GM23248 (cell line): ENCODE data around the gene AFF3. TPM values are rescaled to one million over a fixed set of nuclear protein-coding genes. Genes with fewer than 3 reads are reported as not detected.
"Not testable (repeated sequence)": the region's sequence is repeated elsewhere in the genome, so short reads cannot be mapped to it uniquely, and the experiment has no call there.

Experiments used
- DNase-seq: peaks from one replicate; pipeline ENCODE4 v3.0.0-alpha.2; 2015
- H2AFZ ChIP-seq: fragments of 200-600 bp; sonication (generic); 2 replicates; pipeline ENCODE4 v1.6.1; 2016; ENCODE audit warnings: antibody characterized with exemption
- H3F3A ChIP-seq: fragments of 200-600 bp; sonication (generic); 2 replicates; pipeline ENCODE4 v1.6.1; 2016; ENCODE audit warnings: mild to moderate bottlenecking, antibody characterized with exemption, mixed run types; ENCODE audit not compliant: insufficient read depth
- H3K27ac ChIP-seq: fragments of 200-600 bp; sonication (generic); 2 replicates; pipeline ENCODE4 v1.5.1; 2016; ENCODE audit warnings: mild to moderate bottlenecking
- H3K27me3 ChIP-seq: fragments of 200-600 bp; sonication (generic); replicated peaks from 2 replicates; pipeline ENCODE4 v1.6.1; 2016; ENCODE audit warnings: mild to moderate bottlenecking; ENCODE audit not compliant: insufficient read depth
- H3K36me3 ChIP-seq: fragments of 200-600 bp; sonication (generic); 2 replicates; pipeline ENCODE4 v1.6.1; 2016; ENCODE audit warnings: low read depth, mild to moderate bottlenecking
- H3K4me1 ChIP-seq: fragments of 200-600 bp; sonication (generic); 2 replicates; pipeline ENCODE4 v1.6.1; 2016; ENCODE audit warnings: mild to moderate bottlenecking; ENCODE audit not compliant: insufficient read depth
- H3K4me2 ChIP-seq: fragments of 200-600 bp; sonication (generic); one replicate; pipeline ENCODE4 v1.6.1; 2016; ENCODE audit warnings: mild to moderate bottlenecking; ENCODE audit not compliant: unreplicated experiment
- H3K4me3 ChIP-seq: fragments of 200-600 bp; sonication (generic); 2 replicates; pipeline ENCODE4 v1.5.1; 2016; ENCODE audit warnings: mild to moderate bottlenecking
- H3K79me2 ChIP-seq: fragments of 200-600 bp; sonication (generic); 2 replicates; pipeline ENCODE4 v1.6.1; 2016; ENCODE audit warnings: mild to moderate bottlenecking; ENCODE audit not compliant: insufficient read depth
- H3K9ac ChIP-seq: fragments of 200-600 bp; sonication (generic); 2 replicates; pipeline ENCODE4 v1.6.1; 2016; ENCODE audit warnings: mild to moderate bottlenecking
- H3K9me2 ChIP-seq: fragments of 200-600 bp; sonication (generic); 2 replicates; pipeline ENCODE4 v1.6.1; 2016; ENCODE audit warnings: mixed run types, mild to moderate bottlenecking, moderate library complexity; ENCODE audit not compliant: insufficient read depth
- H3K9me3 ChIP-seq: fragments of 200-600 bp; sonication (generic); one replicate; pipeline ENCODE4 v1.6.1; 2017; ENCODE audit warnings: low read depth
- H4K20me1 ChIP-seq: fragments of 200-600 bp; sonication (generic); 2 replicates; pipeline ENCODE4 v1.6.0; 2016; ENCODE audit not compliant: insufficient read depth
- EZH2 ChIP-seq: fragments of 200-600 bp; sonication (generic); IDR thresholded peaks from 2 replicates; pipeline ENCODE4 v1.6.1; 2018; ENCODE audit warnings: antibody characterized with exemption, mild to moderate bottlenecking; ENCODE audit not compliant: insufficient read depth, poor library complexity, severe bottlenecking
- EZH2phosphoT487 ChIP-seq: fragments of 200-600 bp; sonication (generic); IDR thresholded peaks from 2 replicates; pipeline ENCODE4 v1.6.1; 2018; ENCODE audit warnings: antibody characterized with exemption, moderate library complexity, mild to moderate bottlenecking, low read depth; ENCODE audit not compliant: insufficient read depth
- WGBS, 2 experiments: methylation state at CpG; one replicate each; pipeline ENCODE4 v1.1.6; 2015 to 2017; ENCODE audit warnings: low lambda C conversion rate in 2 of 2, low coverage in 1 of 2; ENCODE audit errors: missing lambda C conversion rate in 2 of 2; 5-methylcytosine and 5-hydroxymethylcytosine counted together
- in situ Hi-C: fragments of 300-500 bp; cut with MboI; formaldehyde crosslinking; loops from 2 replicates; pipeline ENCODE4 v1.15.0; 2020
- polyA plus RNA-seq: library from polyadenylated mRNA; unstranded; fragments of >200 nt; fragmentation: Nextera tagmentation; extraction: Ambion mirVana; gene quantifications from 2 replicates; pipeline ENCODE4 v1.2.1, GENCODE V29; 2016
- total RNA-seq: library from RNA; depleted of rRNA; stranded (reverse); fragments of >200 nt; shearing (Covaris generic); gene quantifications from 2 replicates; pipeline ENCODE4 v1.2.3, GENCODE V29; 2014; rRNA removed

The AFF3 gene
- total and polyA plus RNA-seq, 2 experiments from 2014 or later, result 0.56 to 0.86 TPM

- DNase-seq, result no peak
- Histone ChIP-seq H3K4me1 (no peaks in the 10 kb centered on the region), H2AFZ (no peak overlapping the region), H3K4me3 (no peak overlapping the region), H3K36me3 (no peaks in the 10 kb centered on the region), H3K27me3 (peaks cover 8% of the 10 kb centered on the region; the same call in 1 of the 2 replicates), H3F3A (no peaks in the 10 kb centered on the region), H3K9me3 (no peaks in the 10 kb centered on the region), H3K27ac (no peak overlapping the region), H3K9me2 (no peaks in the 10 kb centered on the region), H3K79me2 (no peaks in the 10 kb centered on the region), H3K4me2 (no peak overlapping the region), H4K20me1 (no peaks in the 10 kb centered on the region), H3K9ac (no peak overlapping the region)
- in situ Hi-C loops, result no loop called here
- no peak for TF ChIP-seq EZH2
- TF ChIP-seq EZH2phosphoT487, result no peak
- 64 to 66% methylated on average over 7 of the region's 7 CpGs for WGBS, 2 experiments
Measured at GRCh38 chr2:99507937-99508818, 634.2 kb downstream of the AFF3 start.

- Histone ChIP-seq H3K36me3 (no peaks in the 10 kb centered on the region), H3F3A (no peaks in the 10 kb centered on the region), H3K4me3 (no peak overlapping the region), H3K4me2 (no peak overlapping the region), H3K9me3 (no peaks in the 10 kb centered on the region), H3K79me2 (no peaks in the 10 kb centered on the region), H2AFZ (no peak overlapping the region), H4K20me1 (no peaks in the 10 kb centered on the region), H3K27me3 (peaks cover 23% of the 10 kb centered on the region), H3K9me2 (no peaks in the 10 kb centered on the region), H3K9ac (no peak overlapping the region), H3K4me1 (no peaks in the 10 kb centered on the region), H3K27ac (no peak overlapping the region)
- TF ChIP-seq EZH2phosphoT487, result no peak
- TF ChIP-seq EZH2, result no peak
- in situ Hi-C loops, result no loop called here
- WGBS, 2 experiments, result 29 to 31% methylated on average over 4 of the region's 4 CpGs
- DNase-seq, result no peak
Measured at GRCh38 chr2:99504844-99505584, 637.4 kb downstream of the AFF3 start.

GRCh38 chr2:99503662-99504416 is 638.6 kb downstream of the AFF3 start:
- H3K4me3 ChIP-seq, H3K36me3 ChIP-seq, H3K9me3 ChIP-seq, H3K27ac ChIP-seq, H3K9ac ChIP-seq, H3K4me1 ChIP-seq, DNase-seq, H3K9me2 ChIP-seq, H3K79me2 ChIP-seq, H3F3A ChIP-seq, H2AFZ ChIP-seq, H4K20me1 ChIP-seq, in situ Hi-C loops, H3K4me2 ChIP-seq: not testable (repeated sequence)
- peaks cover 31% of the 10 kb centered on the region for H3K27me3 ChIP-seq
- 69 to 71% methylated on average over 8 of the region's 8 CpGs for WGBS, 2 experiments

GRCh38 chr2:99496021-99496420 is 646.4 kb downstream of the AFF3 start:
- no peaks in the 10 kb centered on the region for H4K20me1 ChIP-seq
- H3K9ac ChIP-seq, result no peak overlapping the region
- no peaks in the 10 kb centered on the region for H3K36me3 ChIP-seq
- 93 to 100% methylated on average over 2 of the region's 2 CpGs for WGBS, 2 experiments
- H3K27me3 ChIP-seq, result peaks cover 25% of the 10 kb centered on the region
- TF ChIP-seq EZH2phosphoT487 (no peak), EZH2 (no peak)
- in situ Hi-C loops, result no loop called here
- no peak overlapping the region for H3K4me3 ChIP-seq
- H2AFZ ChIP-seq, result no peak overlapping the region
- no peaks in the 10 kb centered on the region for H3K9me2 ChIP-seq
- H3K4me2 ChIP-seq, result no peak overlapping the region
- no peak overlapping the region for H3K27ac ChIP-seq
- DNase-seq, result no peak
- H3K9me3 ChIP-seq, result no peaks in the 10 kb centered on the region
- 0 out of 2 replicates have a peak, but pooled peaks cover under 1% of the 10 kb centered on the region for H3F3A ChIP-seq
- no peaks in the 10 kb centered on the region for H3K79me2 ChIP-seq
- H3K4me1 ChIP-seq, result 0 out of 2 replicates have a peak, but pooled peaks cover under 1% of the 10 kb centered on the region

Other genes starting within 250 kb of the AFF3 start
- gene LONRF2, start 179.9 kb upstream of the AFF3 start, total RNA-seq, result under 0.01 and 0.13 TPM in 2 replicates
- not detected in 2 replicates for gene LONRF2, start 179.9 kb upstream of the AFF3 start, polyA plus RNA-seq